ENCODE results near the gene KATNIP. TPM values are rescaled to one million over a fixed set of nuclear protein-coding genes. Genes with fewer than 3 reads are reported as not detected.
"Not testable (repeated sequence)": the region's sequence is repeated elsewhere in the genome, so short reads cannot be mapped to it uniquely, and the experiment has no call there.

KATNIP gene
- total RNA-seq, 6 donors from 2014 or later = 19.9 to 79.6 (median 38.6) TPM

DNA sequence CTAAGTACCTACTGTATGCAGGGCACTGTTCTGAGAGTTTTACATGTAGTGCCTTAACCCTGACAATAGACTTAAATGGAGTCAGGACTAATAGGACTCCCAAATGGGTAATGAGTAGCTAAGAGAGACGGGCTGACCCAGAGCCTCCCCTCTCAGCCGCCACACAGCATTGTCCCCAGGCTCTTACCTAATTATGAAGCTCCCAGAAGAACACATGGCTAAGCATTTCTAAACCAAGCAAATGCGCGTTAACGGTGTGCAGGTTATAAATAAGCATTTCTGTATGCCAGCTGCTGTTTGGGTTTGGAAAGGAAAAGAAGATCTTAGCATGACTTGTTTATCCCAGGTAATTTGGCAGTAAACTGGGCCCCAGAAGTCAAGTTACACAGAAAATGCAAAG, 14.3 kb downstream of the KATNIP start:
- TF ChIP-seq, protein P1, sequence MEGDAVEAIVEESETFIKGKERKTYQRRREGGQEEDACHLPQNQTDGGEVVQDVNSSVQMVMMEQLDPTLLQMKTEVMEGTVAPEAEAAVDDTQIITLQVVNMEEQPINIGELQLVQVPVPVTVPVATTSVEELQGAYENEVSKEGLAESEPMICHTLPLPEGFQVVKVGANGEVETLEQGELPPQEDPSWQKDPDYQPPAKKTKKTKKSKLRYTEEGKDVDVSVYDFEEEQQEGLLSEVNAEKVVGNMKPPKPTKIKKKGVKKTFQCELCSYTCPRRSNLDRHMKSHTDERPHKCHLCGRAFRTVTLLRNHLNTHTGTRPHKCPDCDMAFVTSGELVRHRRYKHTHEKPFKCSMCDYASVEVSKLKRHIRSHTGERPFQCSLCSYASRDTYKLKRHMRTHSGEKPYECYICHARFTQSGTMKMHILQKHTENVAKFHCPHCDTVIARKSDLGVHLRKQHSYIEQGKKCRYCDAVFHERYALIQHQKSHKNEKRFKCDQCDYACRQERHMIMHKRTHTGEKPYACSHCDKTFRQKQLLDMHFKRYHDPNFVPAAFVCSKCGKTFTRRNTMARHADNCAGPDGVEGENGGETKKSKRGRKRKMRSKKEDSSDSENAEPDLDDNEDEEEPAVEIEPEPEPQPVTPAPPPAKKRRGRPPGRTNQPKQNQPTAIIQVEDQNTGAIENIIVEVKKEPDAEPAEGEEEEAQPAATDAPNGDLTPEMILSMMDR (IDR thresholded peaks at IDR 0.05) = no peak
- TF ChIP-seq POLR2AphosphoS5 (IDR thresholded peaks at IDR 0.05) (no peak), EP300 (IDR thresholded peaks at IDR 0.05) (no peak), POLR2A (IDR thresholded peaks at IDR 0.05) (no peak)
- Histone ChIP-seq H3K36me3 (peaks cover 0 to 4% (median 0%) of the 10 kb centered on the region in 4 donors), H3K27me3 (no peaks in the 10 kb centered on the region), H3K4me3 (no peak overlapping the region), H3K4me1 (no peaks in the 10 kb centered on the region), H3K27ac (no peak overlapping the region), H3K9me3 (no peaks in the 10 kb centered on the region)
- WGBS, 2 donors = 90 to 91% methylated on average over 5 of the region's 5 CpGs
- no peak for DNase-seq
- no peak for ATAC-seq (ENCODE audit: low FRiP score in 2 of 2)

DNA sequence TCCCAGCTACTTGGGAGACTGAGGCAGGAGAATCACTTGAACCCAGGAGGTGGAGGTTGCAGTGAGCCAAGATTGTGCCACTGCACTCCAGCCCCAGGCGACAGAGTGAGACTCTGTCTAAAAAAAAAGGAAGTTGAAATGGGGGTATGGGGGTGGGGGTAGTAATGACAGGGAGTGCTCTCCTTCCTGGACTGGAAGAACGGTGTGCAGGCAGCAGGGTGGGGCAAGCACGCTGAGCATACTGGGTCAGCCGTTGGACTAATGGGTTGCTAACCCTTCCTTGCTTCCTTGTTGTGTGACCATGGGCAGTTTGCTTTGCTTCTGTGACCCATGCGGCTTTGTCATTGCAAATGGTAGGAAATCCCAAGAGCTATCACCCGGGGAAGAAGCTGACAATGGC, 16.5 kb downstream of the KATNIP start:
- H3K27ac ChIP-seq = no peak overlapping the region
- no peak for DNase-seq
- H3K9me3 ChIP-seq = no peaks in the 10 kb centered on the region
- TF ChIP-seq POLR2AphosphoS5 (IDR thresholded peaks at IDR 0.05) (no peak), EP300 (IDR thresholded peaks at IDR 0.05) (no peak), POLR2A (IDR thresholded peaks at IDR 0.05) (no peak)
- TF ChIP-seq, protein P1 (IDR thresholded peaks at IDR 0.05) = no peak
- no peaks in the 10 kb centered on the region for H3K27me3 ChIP-seq
- H3K4me3 ChIP-seq = no peak overlapping the region
- H3K36me3 ChIP-seq = peaks cover 0 to 4% (median 0%) of the 10 kb centered on the region in 4 donors
- WGBS, 2 donors = 63 to 77% methylated on average over 6 of the region's 6 CpGs
- no peaks in the 10 kb centered on the region for H3K4me1 ChIP-seq
- no peak for ATAC-seq (ENCODE audit: low FRiP score in 2 of 2)

DNA sequence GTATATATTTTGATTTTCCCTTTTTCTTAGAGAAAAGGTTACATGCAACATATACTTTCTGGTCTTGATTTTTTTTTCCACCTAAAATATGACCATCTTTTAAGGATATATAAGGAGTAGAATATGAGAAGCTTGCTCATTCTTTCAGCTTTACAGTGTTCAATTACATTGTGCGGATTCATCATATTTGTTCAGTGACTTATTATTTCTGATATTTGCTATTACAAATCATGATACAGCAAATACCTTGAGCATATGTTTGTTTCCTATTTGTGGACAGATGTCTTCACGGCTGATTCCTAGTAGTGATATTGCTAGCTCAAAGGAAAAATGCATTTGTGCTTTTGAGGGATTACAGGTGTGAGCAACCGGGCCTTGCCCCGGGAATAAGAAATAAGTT, 18.1 kb downstream of the KATNIP start:
- Histone ChIP-seq H3K9me3 (no peaks in the 10 kb centered on the region), H3K4me3 (no peak overlapping the region), H3K36me3 (peaks cover 0 to 4% (median 0%) of the 10 kb centered on the region in 4 donors), H3K27ac (no peak overlapping the region), H3K4me1 (no peaks in the 10 kb centered on the region), H3K27me3 (no peaks in the 10 kb centered on the region)
- ATAC-seq (ENCODE audit: low FRiP score in 2 of 2) = no peak
- TF ChIP-seq, protein P1 (IDR thresholded peaks at IDR 0.05) = no peak
- TF ChIP-seq POLR2AphosphoS5 (IDR thresholded peaks at IDR 0.05) = no peak
- no peak for DNase-seq
- 96 to 97% methylated on average over 4 of the region's 4 CpGs for WGBS, 2 donors

DNA sequence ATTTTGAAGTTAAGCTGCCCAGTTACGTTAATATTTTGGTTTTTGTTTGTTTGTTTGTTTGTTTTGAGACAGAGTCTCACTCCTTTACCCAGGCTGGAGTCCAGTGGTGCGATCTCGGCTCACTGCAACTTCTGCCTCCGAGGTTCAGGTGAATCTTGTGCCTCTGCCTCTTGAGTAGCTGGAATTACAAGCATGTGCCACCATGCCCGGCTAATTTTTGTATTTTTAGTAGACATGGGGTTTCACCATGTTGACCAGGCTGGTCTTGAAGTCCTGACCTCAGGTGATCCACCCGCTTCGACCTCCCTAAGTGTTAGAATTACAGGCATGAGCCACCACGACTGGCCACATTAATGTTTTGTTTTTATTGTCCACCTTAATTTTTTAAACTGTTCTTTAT, 21.0 kb downstream of the KATNIP start:
- H3K9me3 ChIP-seq; H3K36me3 ChIP-seq; DNase-seq; H3K27ac ChIP-seq; H3K4me3 ChIP-seq; H3K27me3 ChIP-seq; ATAC-seq (ENCODE audit: low FRiP score in 2 of 2); H3K4me1 ChIP-seq: not testable (repeated sequence)
- WGBS, 2 donors = 94 to 97% methylated on average over 8 of the region's 8 CpGs

DNA sequence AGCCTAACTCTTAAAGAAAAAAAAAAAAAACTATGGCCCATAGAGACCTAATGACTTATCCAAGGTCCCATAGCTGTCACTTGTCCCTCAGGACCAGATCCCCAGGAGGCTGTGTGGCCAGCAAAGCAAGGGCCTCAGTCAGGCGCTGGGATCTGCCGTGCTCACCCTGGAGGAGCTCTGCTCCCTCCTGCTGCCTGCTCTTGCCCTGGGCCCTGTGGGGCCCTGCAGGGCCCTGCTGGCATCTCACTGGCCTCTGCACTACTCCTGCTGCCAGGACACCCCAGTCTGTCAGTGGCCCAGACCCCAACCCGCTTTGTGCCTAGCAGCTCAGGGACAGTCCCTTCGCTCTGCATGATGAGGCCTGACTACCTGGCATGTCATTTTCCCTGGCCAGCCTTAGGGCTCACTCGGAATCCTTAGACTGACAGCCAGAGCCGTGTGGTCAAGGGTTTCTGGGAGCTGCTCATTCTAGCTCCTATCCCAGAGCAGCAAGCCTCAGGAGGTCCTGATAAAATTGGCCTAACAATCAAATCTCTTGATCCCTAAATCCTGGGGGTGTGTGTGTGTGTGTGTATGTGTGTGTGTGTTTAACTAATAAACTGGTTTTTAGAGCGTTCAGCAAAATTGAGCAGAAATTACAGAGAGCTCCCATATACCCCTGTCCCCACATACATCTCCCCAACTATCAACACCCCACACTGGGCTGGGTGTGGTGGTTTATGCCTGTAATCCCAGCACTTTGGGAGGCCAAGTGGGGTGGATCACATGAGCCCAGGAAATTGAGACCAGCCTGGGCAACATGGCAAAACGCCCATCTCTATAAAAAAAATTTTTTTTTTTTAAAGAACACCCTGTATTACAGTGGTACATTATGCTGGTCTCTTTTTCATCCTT, 21.7 kb downstream of the KATNIP start:
- TF ChIP-seq POLR2A (IDR thresholded peaks at IDR 0.05) (no peak), EP300 (IDR thresholded peaks at IDR 0.05) (no peak), POLR2AphosphoS5 (IDR thresholded peaks at IDR 0.05) (no peak)
- TF ChIP-seq, protein P1 (IDR thresholded peaks at IDR 0.05) = no peak
- Histone ChIP-seq H3K27ac (no peak overlapping the region), H3K4me1 (no peaks in the 10 kb centered on the region), H3K27me3 (no peaks in the 10 kb centered on the region), H3K36me3 (peaks cover 0 to 14% (median 6%) of the 10 kb centered on the region in 4 donors), H3K9me3 (no peaks in the 10 kb centered on the region), H3K4me3 (no peak overlapping the region)
- ATAC-seq (ENCODE audit: low FRiP score in 2 of 2) (peak; percentile 14 to 38), DNase-seq (peak in 1 of 2 donors; percentile 42)
- WGBS, 2 donors = 88 to 93% methylated on average over 8 of the region's 8 CpGs

Data from upper lobe of left lung (tissue), 6 donors.